ENCODE measurements around the gene MRGPRD. TPM values are rescaled to one million over a fixed set of nuclear protein-coding genes. Genes with fewer than 3 reads are reported as not detected.

MRGPRD gene
- total and polyA plus RNA-seq, 2 of the 8 experiments (the other 6 are each of a cell fraction or from before 2014, with no cell fraction given): not detected

DNA sequence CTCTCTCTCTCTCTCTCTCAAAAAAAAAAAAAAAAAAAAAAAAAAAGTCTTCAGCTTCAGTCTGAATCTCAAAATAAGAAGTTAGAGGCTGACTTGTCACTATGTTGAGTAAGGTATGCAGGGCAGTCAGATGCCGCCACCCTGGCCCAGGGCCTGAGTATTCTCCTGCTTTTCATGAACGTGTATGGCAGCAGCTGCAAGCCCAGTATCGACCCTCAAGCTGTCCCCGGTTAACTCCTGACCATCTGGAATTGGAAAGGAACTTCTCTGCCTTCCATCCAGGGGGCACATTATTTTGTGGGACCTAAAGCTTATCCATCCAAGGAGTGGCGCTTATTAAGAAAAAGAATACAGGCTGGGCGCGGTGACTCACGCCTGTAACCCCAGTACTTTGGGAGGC lies 11.4 kb downstream of the MRGPRD start (continued):
- no peak for TF ChIP-seq BCL11A (IDR thresholded peaks at IDR 0.05; ENCODE audit: low read depth in 2 of 2, low read length in 2 of 2)
- TF ChIP-seq TCF12 (IDR thresholded peaks at IDR 0.05; ENCODE audit: low read depth, low read length): no peak

Data from H1 (cell line).